HepG2 (cell line): ENCODE measurements around the gene ABCD2. TPM values are rescaled to one million over a fixed set of nuclear protein-coding genes. Genes with fewer than 3 reads are reported as not detected.

Experiments used
- ATAC-seq: fragments of 200-7000 bp; cut with Tn5 transposase; 3 replicates; pipeline ENCODE4 v1.9.1; 2020; ENCODE audit warnings: mild to moderate bottlenecking, moderate library complexity
- BruUV-seq: library from RNA; stranded (reverse); fragments of 400-500 nt; replicated peaks from 2 replicates; lab custom pipeline; 2021; lab: Mats Ljungman, UMichigan
- CTCF ChIA-PET: fragments of 300-600 bp; formaldehyde crosslinking; extraction: SDS; loops from one replicate; lab custom pipeline; 2021; ENCODE audit warnings: low total read pairs, inconsistent platforms, low intra/inter-chr PET ratio; lab: Yijun Ruan, JAX
- POLR2A ChIA-PET: fragments of 350-600 bp; sonication (Branson Sonifier 250); formaldehyde crosslinking; loops from one replicate; lab custom pipeline; 2020; ENCODE audit warnings: antibody characterized with exemption, inconsistent platforms; lab: Yijun Ruan, JAX
- DNase-seq: peaks from one replicate; pipeline ENCODE4 v3.0.0-alpha.2; 2015; ENCODE audit warnings: low spot score
- FAIRE-seq: peaks from 3 replicates; lab custom pipeline; 2011; peaks lifted over from hg19 to GRCh38; lab: Jason Lieb, UNC
- H2AFZ ChIP-seq: one replicate; pipeline ENCODE4 v1.6.1; 2011; ENCODE audit warnings: low read length, inconsistent platforms
- H3K27ac ChIP-seq: fragments of 300-600 bp; 3 replicates; pipeline ENCODE4 v1.8.0; 2011; ENCODE audit warnings: mixed run types, mild to moderate bottlenecking, mixed read lengths, low read length, inconsistent platforms; ENCODE audit not compliant: insufficient read depth; ENCODE audit errors: extremely low read length
- H3K27me3 ChIP-seq, 2 experiments: fragments of 200-600 bp in 1 of 2; 2 replicates in 1 of 2; 3 replicates in 1 of 2; pipeline versions ENCODE4 v1.6.0 to v1.8.0; 2011; ENCODE audit warnings: low read length in 2 of 2, mild to moderate bottlenecking in 2 of 2, moderate library complexity in 2 of 2, inconsistent platforms in 1 of 2; ENCODE audit not compliant: insufficient read depth in 2 of 2, control insufficient read depth in 1 of 2
- H3K36me3 ChIP-seq, 2 experiments: fragments of 200-600 bp in 1 of 2; replicated peaks in 1 of 2; 2 replicates in 1 of 2; 3 replicates in 1 of 2; pipeline versions ENCODE4 v1.5.1 to v1.8.0; 2011; ENCODE audit warnings: low read length in 2 of 2, inconsistent platforms in 1 of 2; ENCODE audit not compliant: insufficient read depth in 2 of 2, control insufficient read depth in 1 of 2
- H3K4me1 ChIP-seq: 2 replicates; pipeline ENCODE4 v1.5.1; 2012; ENCODE audit warnings: low read length, inconsistent platforms; ENCODE audit not compliant: insufficient read depth
- H3K4me2 ChIP-seq: 2 replicates; pipeline ENCODE4 v1.6.0; 2011; ENCODE audit warnings: low read depth, low read length, inconsistent platforms
- H3K4me3 ChIP-seq, 3 experiments: fragments of 200-600 bp in 1 of 3; sonication (generic), shearing (Covaris generic) in 1 of 3; replicated peaks in 1 of 3; 2 replicates each; pipeline ENCODE4 v1.5.1; 2011 to 2016; ENCODE audit warnings: low read length in 3 of 3, inconsistent platforms in 2 of 3, low read depth in 2 of 3, mild to moderate bottlenecking in 2 of 3, control low read depth in 1 of 3, mixed read lengths in 1 of 3; ENCODE audit not compliant: insufficient read depth in 1 of 3
- H3K79me2 ChIP-seq: one replicate; pipeline ENCODE4 v1.6.1; 2011; ENCODE audit warnings: low read length, inconsistent platforms; ENCODE audit not compliant: insufficient read depth
- H3K9ac ChIP-seq: 2 replicates; pipeline ENCODE4 v1.6.0; 2011; ENCODE audit warnings: mild to moderate bottlenecking, low read depth, low read length, inconsistent platforms; ENCODE audit not compliant: insufficient read depth
- H3K9me3 ChIP-seq: 2 replicates; pipeline ENCODE4 v1.5.1; 2012; ENCODE audit warnings: mild to moderate bottlenecking, low read length
- H4K20me1 ChIP-seq: 2 replicates; pipeline ENCODE4 v1.6.0; 2011; ENCODE audit warnings: inconsistent platforms, mild to moderate bottlenecking, low read length, moderate library complexity; ENCODE audit not compliant: insufficient read depth
- HDAC2 ChIP-seq: sonication (generic); formaldehyde crosslinking; IDR thresholded peaks from 2 replicates; pipeline ENCODE4 v1.4.0; 2020; ENCODE audit warnings: missing genetic modification reagents
- MAX ChIP-seq: IDR thresholded peaks from 2 replicates; pipeline ENCODE4 v1.6.1; 2012; ENCODE audit warnings: inconsistent platforms
- MIER2 ChIP-seq: IDR thresholded peaks from 2 replicates; pipeline ENCODE4 v1.6.1; 2016; ENCODE audit warnings: missing biosample characterization, missing genetic modification reagents
- NFKBIZ ChIP-seq: IDR thresholded peaks from 2 replicates; pipeline ENCODE4 v1.6.1; 2018; ENCODE audit warnings: missing genetic modification reagents, missing compliant biosample characterization
- NFRKB ChIP-seq: fragments of 450-650 bp; IDR thresholded peaks from 2 replicates; pipeline ENCODE4 v1.6.1; 2017
- USF2 ChIP-seq, 2 experiments: sonication (generic) in 1 of 2; formaldehyde crosslinking in 1 of 2; IDR thresholded peaks; 2 replicates each; pipeline versions ENCODE4 v1.5.1 to v1.6.1; 2011 to 2020; ENCODE audit warnings: borderline replicate concordance in 1 of 2, low read depth in 1 of 2, low read length in 1 of 2, mild to moderate bottlenecking in 1 of 2, missing genetic modification reagents in 1 of 2, moderate library complexity in 1 of 2
- ZNF503 ChIP-seq: sonication (generic); formaldehyde crosslinking; IDR thresholded peaks from 2 replicates; pipeline ENCODE4 v1.4.0; 2020; ENCODE audit warnings: missing genetic modification reagents
- ZNF549 ChIP-seq: sonication (generic); formaldehyde crosslinking; IDR thresholded peaks from 2 replicates; pipeline ENCODE4 v1.5.0; 2020; ENCODE audit warnings: missing genetic modification reagents
- WGBS: methylation state at CpG from one replicate; pipeline ENCODE4 v1.1.6; 2017; ENCODE audit warnings: low lambda C conversion rate; 5-methylcytosine and 5-hydroxymethylcytosine counted together
- in situ Hi-C: cut with HindIII; loops from 2 replicates; pipeline ENCODE4 v1.10.0; 2017; ENCODE audit warnings: low pct_unique_long_range_greater_than_20kb; ENCODE audit not compliant: extremely low pct_ligation_motif_present
- intact Hi-C: fragments of 100-400 bp; cut with micrococcal nuclease; formaldehyde crosslinking; loops from one replicate; pipeline ENCODE4 v1.10.0; 2022; ENCODE audit not compliant: unreplicated experiment
- polyA plus RNA-seq, 8 experiments: library from polyadenylated mRNA; depleted of rRNA in 3 of 8; stranded (reverse) in 7 of 8; unstranded in 1 of 8; fragments of >200 nt; fragmentation: Illumina TruSeq in 4 of 8; extraction: Trizol in 4 of 8; gene quantifications; 2 replicates each; pipeline versions ENCODE4 v1.2.1 to v1.2.3, GENCODE V29; 2011 to 2016; ENCODE audit warnings: low read depth in 4 of 8, missing spikeins in 1 of 8, mixed read lengths in 1 of 8; ENCODE audit not compliant: insufficient read depth in 1 of 8
- total RNA-seq, 5 experiments: library from RNA; depleted of rRNA; stranded (reverse); fragments of >200 nt; fragmentation: Illumina TruSeq; extraction: Trizol; gene quantifications; 2 replicates each; pipeline ENCODE4 v1.2.3, GENCODE V29; 2016; ENCODE audit warnings: low read depth in 1 of 5

Gene ABCD2
- total and polyA plus RNA-seq, 2 of the 13 experiments (the other 11 are each of a cell fraction or from before 2014, with no cell fraction given), result not detected

- no peak overlapping the region for H2AFZ ChIP-seq
- H3K9ac ChIP-seq, result no peak overlapping the region
- in situ Hi-C loops (no loop called here), intact Hi-C loops (no loop called here)
- no peak overlapping the region for H3K27ac ChIP-seq
- H3K79me2 ChIP-seq, result no peaks in the 10 kb centered on the region
- DNase-seq, result no peak
- no peaks in the 10 kb centered on the region for H3K4me1 ChIP-seq
- no peaks in the 10 kb centered on the region for H4K20me1 ChIP-seq
- H3K9me3 ChIP-seq, result no peaks in the 10 kb centered on the region
- FAIRE-seq, result no peak
- no peak for TF ChIP-seq ZNF549
- TF ChIP-seq MAX, result no peak
- TF ChIP-seq NFKBIZ, result no peak
- TF ChIP-seq NFRKB, result no peak
- no peak for TF ChIP-seq HDAC2 (CRISPR knock-in tag)
- TF ChIP-seq MIER2 (CRISPR knock-in tag), result no peak
- no peak for TF ChIP-seq ZNF503 (CRISPR knock-in tag)
- TF ChIP-seq USF2 (IDR thresholded peaks at IDR 0.05; ENCODE audit: low read depth, low read length), result no peak
- TF ChIP-seq USF2 (CRISPR knock-in tag; IDR thresholded peaks at IDR 0.05; ENCODE audit: borderline replicate concordance), result no peak
- no peaks in the 10 kb centered on the region for H3K36me3 ChIP-seq
- no peak for ATAC-seq
- no peak overlapping the region for H3K4me2 ChIP-seq
- 29% methylated on average over 3 of the region's 3 CpGs for WGBS
- POLR2A ChIA-PET, result no interaction called here
- H3K4me3 ChIP-seq, result no peak overlapping the region
- BruUV-seq, result no TSS peak
- no peaks in the 10 kb centered on the region; a peak in 1 of 5 replicates for H3K27me3 ChIP-seq
- CTCF ChIA-PET, result no interaction called here
Observed at GRCh38 chr12:39605996-39606395, 13.6 kb downstream of the ABCD2 start.
